Endothelial cell of umbilical vein (primary cell): Measurements from ENCODE around the gene VPREB3. TPM values are rescaled to one million over a fixed set of nuclear protein-coding genes. Genes with fewer than 3 reads are reported as not detected.

Source experiments
- BruUV-seq: library from RNA; stranded (reverse); fragments of 400-500 nt; replicated peaks from 2 replicates; lab custom pipeline; 2021; lab: Mats Ljungman, UMichigan
- CTCF ChIA-PET: fragments of 300-600, 350-600 bp; sonication (Branson Sonifier 250); formaldehyde crosslinking; loops from one replicate; lab custom pipeline; 2021; ENCODE audit warnings: antibody characterized with exemption, inconsistent platforms; lab: Charles Lee
- POLR2A ChIA-PET: fragments of 300-600, 350-600 bp; sonication (Branson Sonifier 250); formaldehyde crosslinking; loops from one replicate; lab custom pipeline; 2021; ENCODE audit warnings: antibody characterized with exemption, inconsistent platforms; lab: Charles Lee
- DNase-seq: peaks from one replicate; pipeline ENCODE4 v3.0.0-alpha.2; 2011; ENCODE audit warnings: low read depth, low spot score
- FAIRE-seq: peaks from 2 replicates; lab custom pipeline; 2011; peaks lifted over from hg19 to GRCh38; lab: Jason Lieb, UNC
- H2AFZ ChIP-seq: 2 replicates; pipeline ENCODE4 v1.6.0; 2012; ENCODE audit warnings: low read depth, low read length, control low read depth, inconsistent platforms
- H3K27ac ChIP-seq: 2 replicates; pipeline ENCODE4 v1.5.1; 2011; ENCODE audit warnings: low read depth, mild to moderate bottlenecking, control low read depth, low read length, moderate library complexity; ENCODE audit not compliant: insufficient read depth
- H3K27me3 ChIP-seq, 2 experiments: 2 replicates each; pipeline versions ENCODE4 v1.6.0 to v1.6.1; 2011; ENCODE audit warnings: low read length in 2 of 2, mixed read lengths in 1 of 2; ENCODE audit not compliant: control insufficient read depth in 2 of 2, insufficient read depth in 2 of 2
- H3K36me3 ChIP-seq, 2 experiments: 2 replicates in 1 of 2; 3 replicates in 1 of 2; pipeline ENCODE4 v1.5.1; 2011; ENCODE audit warnings: low read length in 2 of 2, mild to moderate bottlenecking in 1 of 2, moderate library complexity in 1 of 2; ENCODE audit not compliant: control insufficient read depth in 2 of 2, insufficient read depth in 2 of 2; ENCODE audit errors: extremely low read depth in 1 of 2
- H3K4me1 ChIP-seq: 3 replicates; pipeline ENCODE4 v1.5.1; 2011; ENCODE audit warnings: mild to moderate bottlenecking, low read length; ENCODE audit not compliant: control insufficient read depth, insufficient read depth; ENCODE audit errors: extremely low read depth
- H3K4me2 ChIP-seq: 2 replicates; pipeline ENCODE4 v1.6.1; 2011; ENCODE audit warnings: low read length, control low read depth, mixed read lengths; ENCODE audit not compliant: insufficient read depth
- H3K4me3 ChIP-seq, 3 experiments: fragments of 200-600 bp in 1 of 3; sonication (generic), shearing (Covaris generic) in 1 of 3; replicated peaks in 1 of 3; 2 replicates each; pipeline ENCODE4 v1.5.1; 2011 to 2016; ENCODE audit warnings: control low read depth in 3 of 3, low read length in 3 of 3, mild to moderate bottlenecking in 2 of 3, inconsistent platforms in 1 of 3, low read depth in 1 of 3, moderate library complexity in 1 of 3; ENCODE audit not compliant: insufficient read depth in 1 of 3
- H3K79me2 ChIP-seq: 2 replicates; pipeline ENCODE4 v1.6.0; 2012; ENCODE audit warnings: low read length, inconsistent platforms; ENCODE audit not compliant: control insufficient read depth, insufficient read depth
- H3K9ac ChIP-seq: replicated peaks from 2 replicates; pipeline ENCODE3; 2011; ENCODE audit warnings: low read length, control low read depth; ENCODE audit not compliant: insufficient read depth; ENCODE audit errors: extremely low read depth
- H3K9me1 ChIP-seq: replicated peaks from 3 replicates; pipeline ENCODE4 v1.6.0; 2011; ENCODE audit warnings: mild to moderate bottlenecking, low read length; ENCODE audit not compliant: control insufficient read depth, insufficient read depth; ENCODE audit errors: extremely low read depth
- H3K9me3 ChIP-seq: replicated peaks from 2 replicates; pipeline ENCODE4 v1.5.1; 2012; ENCODE audit warnings: low read length, inconsistent platforms; ENCODE audit not compliant: control insufficient read depth, insufficient read depth
- H4K20me1 ChIP-seq: replicated peaks from 2 replicates; pipeline ENCODE3; 2011; ENCODE audit warnings: mild to moderate bottlenecking, low read length; ENCODE audit not compliant: control insufficient read depth, insufficient read depth; ENCODE audit errors: extremely low read depth
- CTCF ChIP-seq, 2 donors: IDR thresholded peaks; 1 replicate in 1 of 2; 2 replicates in 1 of 2; pipeline ENCODE4 v1.5.1; 2011; ENCODE audit warnings: low read length in 2 of 2, mild to moderate bottlenecking in 2 of 2, moderate library complexity in 2 of 2, control low read depth in 1 of 2, inconsistent platforms in 1 of 2, low read depth in 1 of 2; ENCODE audit not compliant: insufficient read depth in 1 of 2; ENCODE audit errors: extremely low read depth in 1 of 2
- EZH2 ChIP-seq: IDR thresholded peaks from 2 replicates; pipeline ENCODE4 v1.6.1; 2012; ENCODE audit warnings: borderline replicate concordance, low read depth, mild to moderate bottlenecking, moderate library complexity, low read length, inconsistent platforms; ENCODE audit not compliant: severe bottlenecking
- FOS ChIP-seq: IDR thresholded peaks from 2 replicates; pipeline ENCODE4 v1.6.1; 2011; ENCODE audit warnings: mild to moderate bottlenecking, low read length, moderate library complexity, borderline replicate concordance; ENCODE audit not compliant: insufficient read depth
- GATA2 ChIP-seq: IDR thresholded peaks from 2 replicates; pipeline ENCODE4 v1.7.0; 2011; ENCODE audit warnings: low read depth, mild to moderate bottlenecking, moderate library complexity, mixed read lengths, low read length; ENCODE audit not compliant: insufficient read length, insufficient read depth
- JUN ChIP-seq: IDR thresholded peaks from 2 replicates; pipeline ENCODE4 v1.6.1; 2011; ENCODE audit warnings: borderline replicate concordance, low read depth; ENCODE audit not compliant: insufficient read length, insufficient read depth
- MYC ChIP-seq: IDR thresholded peaks from one replicate; pipeline ENCODE4 v1.6.1; 2011; ENCODE audit warnings: mild to moderate bottlenecking, low read depth, low read length
- POLR2A ChIP-seq: IDR thresholded peaks from 2 replicates; pipeline ENCODE4 v1.6.1; 2012; ENCODE audit warnings: low read depth, mild to moderate bottlenecking, control low read depth, low read length
- POLR2AphosphoS5 ChIP-seq: IDR thresholded peaks from 2 replicates; pipeline ENCODE4 v1.6.1; 2012; ENCODE audit warnings: low read depth, mild to moderate bottlenecking, control low read depth, low read length, moderate library complexity; ENCODE audit not compliant: insufficient read depth
- dilution Hi-C: fragments of 300-500 bp; cut with MboI; formaldehyde crosslinking; loops from one replicate; pipeline ENCODE4 v1.15.0; 2019; ENCODE audit warnings: low sequenced_read_pairs; ENCODE audit not compliant: extremely low pct_ligation_motif_present
- intact Hi-C: fragments of 100-400 bp; cut with micrococcal nuclease; formaldehyde crosslinking; loops from one replicate; pipeline ENCODE4 v1.10.0; 2022
- polyA plus RNA-seq, 4 experiments: library from polyadenylated mRNA; depleted of rRNA in 3 of 4; stranded (reverse) in 3 of 4; unstranded in 1 of 4; fragments of >200 nt; gene quantifications; 2 replicates each; pipeline versions ENCODE4 v1.2.1 to v1.2.3, GENCODE V29; 2011 to 2012; ENCODE audit warnings: missing spikeins in 1 of 4
- total RNA-seq: library from RNA; stranded (reverse); gene quantifications from 2 replicates; pipeline ENCODE4 v1.2.3, GENCODE V29; 2021
- TF ChIP-seq, protein P1 (sequence below): IDR thresholded peaks from 2 replicates; pipeline ENCODE4 v1.6.1; 2011; ENCODE audit not compliant: insufficient read depth, insufficient read length

VPREB3 gene
- total and polyA plus RNA-seq, 2 donors (not counting 3 experiments of a cell fraction or from before 2014, with no cell fraction given): not detected

DNA sequence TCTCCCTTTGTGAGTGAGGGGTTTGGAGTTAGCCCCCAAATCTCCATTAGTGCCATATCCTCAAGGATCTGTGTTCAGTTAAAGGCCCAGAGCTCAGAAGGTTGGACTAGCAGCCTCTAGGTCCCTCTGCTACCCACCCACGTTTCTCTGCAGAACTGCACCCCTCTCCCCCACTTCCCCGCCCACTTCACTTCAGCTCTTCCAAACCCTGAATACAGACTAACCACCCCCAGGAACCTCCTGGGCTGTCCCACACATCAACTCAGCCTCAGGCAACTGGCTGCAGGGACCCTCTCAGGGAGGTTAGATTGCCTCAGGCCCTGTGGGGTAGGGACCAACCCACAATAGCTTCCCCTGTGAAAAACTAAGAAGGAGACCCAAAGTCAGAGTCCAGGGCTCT is 840 bp downstream of the VPREB3 start:
- no peak overlapping the region for H3K4me3 ChIP-seq
- peaks cover 10% of the 10 kb centered on the region for H3K4me1 ChIP-seq
- POLR2A ChIA-PET: no interaction called here
- H3K36me3 ChIP-seq: no peaks in the 10 kb centered on the region
- no peaks in the 10 kb centered on the region for H3K9me1 ChIP-seq
- no peaks in the 10 kb centered on the region for H4K20me1 ChIP-seq
- H3K27ac ChIP-seq: no peak overlapping the region
- H3K27me3 ChIP-seq: no peaks in the 10 kb centered on the region
- CTCF ChIA-PET: interaction anchor here (0.8 kb wide), 1 partner anchor 8 kb away, joined by 3 read pairs; no protein-coding TSS in a partner anchor
- intact Hi-C loops: no loop called here
- H2AFZ ChIP-seq: no peak overlapping the region
- no TSS peak for BruUV-seq
- no peaks in the 10 kb centered on the region for H3K9me3 ChIP-seq
- H3K79me2 ChIP-seq: no peaks in the 10 kb centered on the region
- no peak overlapping the region for H3K4me2 ChIP-seq
- TF ChIP-seq MYC (no peak), GATA2 (no peak), JUN (no peak), CTCF (IDR thresholded peaks at IDR 0.05; ENCODE audit: extremely low read depth in 1 of 2, insufficient read depth in 1 of 2, low read depth in 1 of 2, low read length in 2 of 2) (no peak), POLR2A (no peak), EZH2 (no peak)
- DNase-seq (no peak), FAIRE-seq (no peak)
- dilution Hi-C loops: no loop called here
- no peak overlapping the region for H3K9ac ChIP-seq

GRCh38 chr22:23752750-23753149 is 1.5 kb downstream of the VPREB3 start:
- no TSS peak for BruUV-seq
- dilution Hi-C loops (no loop called here), intact Hi-C loops (no loop called here)

More at GRCh38 chr22:23752750-23753149, 1.5 kb downstream of the VPREB3 start:
- Histone ChIP-seq H3K4me2 (no peak overlapping the region), H3K27me3 (no peaks in the 10 kb centered on the region), H3K4me3 (no peak overlapping the region), H3K27ac (no peak overlapping the region), H2AFZ (no peak overlapping the region), H3K79me2 (no peaks in the 10 kb centered on the region), H3K9me3 (no peaks in the 10 kb centered on the region), H3K9me1 (no peaks in the 10 kb centered on the region), H4K20me1 (no peaks in the 10 kb centered on the region), H3K9ac (no peak overlapping the region), H3K4me1 (peaks cover 10% of the 10 kb centered on the region), H3K36me3 (no peaks in the 10 kb centered on the region)
- POLR2A ChIA-PET: no interaction called here
- DNase-seq: no peak
- CTCF ChIA-PET: no interaction called here
- FAIRE-seq: no peak
- TF ChIP-seq EZH2 (no peak), CTCF (IDR thresholded peaks at IDR 0.05; ENCODE audit: extremely low read depth in 1 of 2, insufficient read depth in 1 of 2, low read depth in 1 of 2, low read length in 2 of 2) (no peak), MYC (no peak), JUN (no peak), GATA2 (no peak), POLR2A (no peak), POLR2AphosphoS5 (no peak), FOS (no peak)
- TF ChIP-seq, protein P1, sequence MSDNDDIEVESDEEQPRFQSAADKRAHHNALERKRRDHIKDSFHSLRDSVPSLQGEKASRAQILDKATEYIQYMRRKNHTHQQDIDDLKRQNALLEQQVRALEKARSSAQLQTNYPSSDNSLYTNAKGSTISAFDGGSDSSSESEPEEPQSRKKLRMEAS: no peak
